ENCODE results near the gene EDC3.
"Not testable (repeated sequence)": the region's sequence is repeated elsewhere in the genome, so short reads cannot be mapped to it uniquely, and the experiment has no call there.

DNA sequence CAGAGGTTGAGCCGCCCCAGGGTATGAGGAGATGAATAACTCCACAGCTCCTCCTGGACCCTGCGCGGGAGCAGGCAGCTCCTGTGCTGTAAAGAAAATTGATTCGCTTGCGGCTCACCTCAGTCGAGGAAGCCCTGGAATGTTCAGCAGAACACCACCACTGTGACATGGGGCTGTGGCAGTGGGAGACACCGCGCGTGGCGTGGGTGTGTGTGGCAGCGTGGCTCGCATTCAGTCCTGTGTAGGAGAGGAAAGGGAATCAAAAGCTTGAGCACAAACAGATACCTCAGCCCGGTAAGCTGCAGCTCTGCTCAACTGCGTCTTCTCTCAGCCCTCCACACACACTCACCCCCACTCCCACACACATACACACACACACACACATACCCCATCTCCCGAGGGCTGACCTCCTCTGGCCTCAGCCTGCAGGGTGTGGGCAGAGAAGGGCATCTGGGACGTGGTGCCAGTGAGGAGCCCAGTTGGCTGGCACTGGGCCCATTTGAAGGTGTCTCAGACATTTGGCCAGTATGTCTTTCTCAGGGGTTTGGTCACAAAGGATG is 98.6 kb downstream of the EDC3 start:
- TF ChIP-seq, protein P1, sequence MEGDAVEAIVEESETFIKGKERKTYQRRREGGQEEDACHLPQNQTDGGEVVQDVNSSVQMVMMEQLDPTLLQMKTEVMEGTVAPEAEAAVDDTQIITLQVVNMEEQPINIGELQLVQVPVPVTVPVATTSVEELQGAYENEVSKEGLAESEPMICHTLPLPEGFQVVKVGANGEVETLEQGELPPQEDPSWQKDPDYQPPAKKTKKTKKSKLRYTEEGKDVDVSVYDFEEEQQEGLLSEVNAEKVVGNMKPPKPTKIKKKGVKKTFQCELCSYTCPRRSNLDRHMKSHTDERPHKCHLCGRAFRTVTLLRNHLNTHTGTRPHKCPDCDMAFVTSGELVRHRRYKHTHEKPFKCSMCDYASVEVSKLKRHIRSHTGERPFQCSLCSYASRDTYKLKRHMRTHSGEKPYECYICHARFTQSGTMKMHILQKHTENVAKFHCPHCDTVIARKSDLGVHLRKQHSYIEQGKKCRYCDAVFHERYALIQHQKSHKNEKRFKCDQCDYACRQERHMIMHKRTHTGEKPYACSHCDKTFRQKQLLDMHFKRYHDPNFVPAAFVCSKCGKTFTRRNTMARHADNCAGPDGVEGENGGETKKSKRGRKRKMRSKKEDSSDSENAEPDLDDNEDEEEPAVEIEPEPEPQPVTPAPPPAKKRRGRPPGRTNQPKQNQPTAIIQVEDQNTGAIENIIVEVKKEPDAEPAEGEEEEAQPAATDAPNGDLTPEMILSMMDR (IDR thresholded peaks at IDR 0.05): not testable (repeated sequence)
- TF ChIP-seq POLR2A (IDR thresholded peaks at IDR 0.05): not testable (repeated sequence)

All from heart left ventricle (tissue), 13 donors.